ENCODE measurements around the gene RBM17.
"Not testable (repeated sequence)": the region's sequence is repeated elsewhere in the genome, so short reads cannot be mapped to it uniquely, and the experiment has no call there.

Gene RBM17, protein sequence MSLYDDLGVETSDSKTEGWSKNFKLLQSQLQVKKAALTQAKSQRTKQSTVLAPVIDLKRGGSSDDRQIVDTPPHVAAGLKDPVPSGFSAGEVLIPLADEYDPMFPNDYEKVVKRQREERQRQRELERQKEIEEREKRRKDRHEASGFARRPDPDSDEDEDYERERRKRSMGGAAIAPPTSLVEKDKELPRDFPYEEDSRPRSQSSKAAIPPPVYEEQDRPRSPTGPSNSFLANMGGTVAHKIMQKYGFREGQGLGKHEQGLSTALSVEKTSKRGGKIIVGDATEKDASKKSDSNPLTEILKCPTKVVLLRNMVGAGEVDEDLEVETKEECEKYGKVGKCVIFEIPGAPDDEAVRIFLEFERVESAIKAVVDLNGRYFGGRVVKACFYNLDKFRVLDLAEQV

DNA sequence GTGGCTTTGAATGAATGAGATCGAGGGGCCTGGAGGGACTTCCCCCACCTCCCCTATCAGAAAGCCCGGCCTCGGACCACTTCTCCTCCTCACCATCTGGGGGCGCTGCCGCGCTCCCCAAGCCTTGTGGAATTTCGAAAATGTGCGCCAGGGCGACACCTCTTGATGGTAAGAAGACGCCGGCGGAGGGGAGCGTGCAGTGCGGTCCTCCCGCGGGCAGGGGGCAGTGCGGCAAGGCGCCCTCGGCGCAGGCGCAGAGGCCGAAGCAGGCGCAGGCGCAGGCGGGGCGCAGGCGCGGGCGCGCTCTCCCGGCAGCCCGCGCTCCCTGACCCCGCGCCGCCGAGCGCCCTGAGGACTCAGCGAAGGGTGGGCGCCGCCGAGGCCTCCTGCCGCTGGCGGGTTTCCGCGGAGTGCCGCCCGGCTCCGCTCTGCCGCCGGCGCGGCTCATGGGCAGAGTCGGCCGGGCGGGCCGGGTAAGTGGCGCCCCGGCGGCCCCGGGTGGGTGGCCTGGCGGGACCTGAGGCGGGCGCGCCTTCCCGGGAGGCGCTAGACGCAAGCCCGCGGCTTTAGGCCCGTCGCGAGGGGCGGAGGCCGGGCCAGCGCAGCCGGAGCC, at the start of gene RBM17:
RBM17 (plus strand) TSS at position 314 of the 613 bp plus-strand sequence. CDS start 8,032 bp downstream, outside the sequence.
- DNase-seq (ENCODE audit: low spot score): peak; percentile 98

DNA sequence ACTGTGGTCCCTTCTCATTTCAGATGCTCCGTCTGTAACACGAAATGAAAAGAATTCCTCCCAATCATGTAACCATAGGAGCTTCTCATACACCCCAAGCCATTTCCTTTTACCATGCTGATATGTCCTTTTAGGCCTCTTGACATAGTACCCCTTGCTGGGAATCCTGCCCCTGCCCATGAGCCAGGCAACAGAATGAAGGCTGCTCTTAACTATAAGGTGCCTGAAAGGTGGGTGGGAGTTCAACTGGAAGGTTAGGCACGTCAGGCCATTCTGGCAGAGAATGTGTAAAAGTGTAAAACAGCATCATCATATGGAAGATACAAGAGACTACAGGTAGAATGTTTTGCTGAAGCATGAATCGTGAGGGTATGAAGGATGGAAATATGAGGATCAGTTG, 49.1 kb upstream of the RBM17 start:
- DNase-seq (ENCODE audit: low spot score): no peak

DNA sequence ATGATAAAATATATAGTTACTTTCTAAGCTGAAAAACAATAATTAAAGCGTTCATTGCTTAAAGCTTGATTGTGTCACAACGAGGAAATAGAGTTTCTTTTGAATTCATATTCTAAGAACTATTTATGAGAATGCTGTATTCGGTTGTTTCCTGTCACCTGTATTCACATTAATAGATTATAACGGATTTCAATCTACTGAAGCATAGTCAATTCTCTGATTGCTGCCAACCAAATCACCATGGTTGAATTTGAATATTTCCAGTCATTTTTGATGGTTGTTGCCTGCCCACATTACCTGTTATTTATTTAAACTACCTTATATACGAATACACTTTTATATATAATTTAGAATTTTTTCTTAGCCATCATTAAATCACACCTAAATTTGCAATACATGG, 48.6 kb upstream of the RBM17 start:
- no peak for DNase-seq (ENCODE audit: low spot score)

DNA sequence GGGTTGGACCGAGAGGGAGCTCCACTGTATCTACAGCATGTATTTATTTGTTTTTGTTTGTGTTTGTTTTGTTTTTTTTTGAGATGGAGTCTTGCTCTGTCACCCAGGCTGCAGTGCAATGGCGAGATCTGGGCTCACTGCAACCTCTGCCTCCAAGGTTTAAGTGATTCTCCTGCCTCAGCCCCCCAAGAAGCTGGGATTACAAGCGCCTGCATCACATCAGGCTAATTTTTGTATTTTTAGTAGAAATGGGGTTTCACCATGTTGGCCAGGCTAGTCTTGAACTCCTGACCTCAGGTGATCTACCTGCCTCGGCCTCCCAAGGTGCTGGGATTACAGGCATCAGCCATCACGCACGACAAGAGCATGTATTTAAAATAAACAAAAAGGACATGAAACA, 45.5 kb upstream of the RBM17 start:
- not testable (repeated sequence) for DNase-seq (ENCODE audit: low spot score)

DNA sequence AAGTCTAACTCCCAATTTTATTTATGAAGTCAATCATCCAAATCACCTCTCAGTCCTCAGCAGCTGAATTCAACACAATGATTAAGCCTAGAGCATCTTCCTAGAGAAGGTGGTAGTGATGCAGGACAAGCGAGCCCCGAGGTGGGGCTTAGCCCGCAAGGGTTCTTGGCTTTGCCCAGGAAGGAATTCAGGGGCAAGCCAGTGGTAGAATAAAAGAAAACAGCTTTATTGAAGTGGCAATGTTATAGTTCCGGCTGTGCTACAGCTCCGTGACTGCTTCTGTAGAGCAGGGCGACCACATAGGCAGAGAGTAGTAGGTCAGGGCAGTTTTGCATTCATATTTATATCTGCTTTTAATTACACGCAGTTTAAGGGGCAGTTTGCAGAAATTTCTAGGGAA, 44.8 kb upstream of the RBM17 start:
- DNase-seq (ENCODE audit: low spot score): no peak

DNA sequence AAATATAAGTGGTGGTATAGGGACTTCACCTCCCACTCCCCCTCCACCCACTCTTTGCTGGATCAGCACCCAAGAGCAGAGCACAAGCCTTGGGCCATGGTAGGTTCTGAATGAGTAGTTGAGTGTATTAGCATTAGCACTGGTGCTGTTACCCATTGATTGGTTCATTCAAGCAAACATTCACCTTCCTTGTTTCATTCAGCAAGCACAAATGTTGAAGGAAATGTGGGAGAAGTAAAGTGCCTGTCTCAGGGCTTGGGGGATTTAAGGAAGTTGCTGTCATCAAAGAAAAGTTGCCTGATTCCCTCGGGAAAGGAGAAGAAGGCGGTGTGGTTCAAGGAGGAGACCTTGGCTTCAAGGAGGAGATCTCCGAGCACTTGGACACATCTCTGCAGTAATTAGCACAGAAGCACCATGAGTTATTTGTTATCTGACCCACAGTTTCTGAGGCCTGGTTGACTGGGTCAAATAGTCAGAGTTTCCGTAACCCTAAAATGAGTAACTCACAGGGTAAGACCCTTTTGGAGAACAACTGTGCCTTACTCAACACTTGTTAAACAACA, 44.0 kb upstream of the RBM17 start:
- no peak for DNase-seq (ENCODE audit: low spot score)

DNA sequence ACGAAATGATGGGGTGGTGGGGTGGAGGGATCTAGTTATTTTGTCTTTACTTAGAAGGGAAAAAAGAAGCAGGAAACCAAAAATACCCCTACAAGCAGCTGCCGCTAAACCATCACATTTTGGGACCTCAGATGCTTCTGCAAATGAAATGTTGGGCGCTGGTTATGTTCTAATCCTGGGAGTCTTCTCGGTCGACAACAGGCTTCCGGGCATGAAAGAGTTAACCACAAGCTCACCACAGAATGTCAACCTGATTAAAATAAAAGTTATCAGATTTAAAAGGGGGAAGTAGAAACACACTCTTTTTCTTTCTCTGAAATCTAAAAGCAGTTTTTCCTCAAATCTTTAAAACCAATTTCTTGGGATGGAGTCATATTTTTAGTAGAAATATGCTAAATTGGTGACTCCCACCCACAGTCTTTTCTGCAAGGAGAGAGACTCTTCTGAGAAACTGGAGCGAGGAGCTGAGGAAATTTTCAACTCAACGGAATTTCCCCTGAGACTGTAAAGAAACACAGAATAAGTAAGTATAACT, 43.5 kb upstream of the RBM17 start:
- DNase-seq (ENCODE audit: low spot score): no peak

DNA sequence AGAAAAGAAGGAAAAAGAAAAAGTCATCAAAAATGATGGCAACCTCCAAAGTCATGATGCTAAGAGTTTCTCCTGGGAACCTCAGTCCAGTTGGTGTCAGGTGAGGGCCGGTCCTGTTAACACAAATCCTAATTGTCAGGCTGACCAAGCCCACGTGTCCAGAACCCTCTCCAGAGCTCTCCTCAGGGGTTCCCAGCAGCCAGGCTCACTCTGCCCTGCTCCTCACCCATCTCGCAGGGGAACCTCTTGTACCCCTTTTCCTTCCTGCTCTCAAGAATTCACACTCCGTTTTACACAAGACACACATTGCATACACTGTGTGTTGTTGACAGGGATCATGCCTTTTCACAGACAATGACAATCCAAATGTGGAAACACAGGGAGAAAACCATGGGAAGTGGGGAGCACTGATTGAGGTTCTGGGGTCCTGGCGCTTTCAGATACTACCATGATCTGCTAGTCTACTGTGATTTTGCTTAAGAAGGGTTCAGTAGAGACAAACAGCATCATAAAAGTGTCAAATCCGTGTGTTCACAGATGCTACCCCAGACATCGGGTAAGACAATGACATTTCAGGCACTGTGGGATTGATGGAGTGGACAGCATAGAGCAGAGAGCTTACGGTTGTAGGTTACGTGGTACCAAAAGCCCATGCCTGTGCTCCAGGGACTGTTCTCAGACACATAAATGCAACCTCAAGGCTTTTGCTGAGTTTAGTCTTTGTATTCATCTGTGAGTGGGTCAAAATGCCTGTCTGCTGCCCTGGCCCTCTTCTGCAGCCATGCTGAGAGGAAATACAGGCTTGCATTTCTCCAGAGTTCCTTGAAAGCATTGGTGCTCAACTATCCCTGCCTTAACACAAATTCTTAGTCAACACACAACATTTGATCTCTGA, 42.7 kb upstream of the RBM17 start:
- DNase-seq (ENCODE audit: low spot score): no peak

DNA sequence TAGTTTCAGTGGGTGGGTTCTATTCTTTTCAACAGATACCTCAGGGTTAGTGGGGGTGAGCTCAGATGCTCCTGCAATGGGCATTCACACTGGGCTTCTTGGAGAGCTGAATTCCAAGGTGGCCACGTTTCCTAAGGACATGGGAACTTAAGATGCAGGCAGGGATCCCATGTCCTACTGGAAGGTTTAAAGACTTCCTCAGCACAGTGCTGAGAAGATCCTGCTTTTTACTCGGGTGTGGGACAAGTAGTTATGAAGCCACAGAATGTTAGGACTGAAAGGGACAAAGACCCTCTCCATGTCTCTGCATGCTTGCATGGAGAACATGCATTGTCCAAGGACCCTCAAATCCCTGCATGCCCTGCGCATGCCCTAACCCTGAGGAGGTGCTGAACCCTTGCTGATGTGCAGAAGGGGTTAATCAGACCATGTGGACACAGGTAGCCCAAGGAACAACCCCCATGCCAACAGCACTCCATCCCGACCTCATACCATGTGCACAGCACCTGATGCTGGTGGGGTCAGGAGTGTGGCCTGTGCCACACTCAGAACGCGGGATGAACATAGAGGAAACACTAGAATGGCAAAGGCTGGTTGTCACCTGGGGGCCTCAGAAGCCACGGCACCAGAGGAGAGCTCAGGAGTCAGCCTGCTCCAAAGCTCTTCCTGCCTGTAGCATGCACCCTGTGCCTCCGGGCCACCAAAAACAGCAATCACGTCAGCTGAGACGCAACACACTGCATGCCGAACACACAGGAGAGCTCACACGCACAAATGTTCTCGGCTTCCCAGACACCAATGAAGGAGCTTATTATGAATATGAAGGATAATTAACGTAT, 41.8 kb upstream of the RBM17 start:
- no peak for DNase-seq (ENCODE audit: low spot score)

DNA sequence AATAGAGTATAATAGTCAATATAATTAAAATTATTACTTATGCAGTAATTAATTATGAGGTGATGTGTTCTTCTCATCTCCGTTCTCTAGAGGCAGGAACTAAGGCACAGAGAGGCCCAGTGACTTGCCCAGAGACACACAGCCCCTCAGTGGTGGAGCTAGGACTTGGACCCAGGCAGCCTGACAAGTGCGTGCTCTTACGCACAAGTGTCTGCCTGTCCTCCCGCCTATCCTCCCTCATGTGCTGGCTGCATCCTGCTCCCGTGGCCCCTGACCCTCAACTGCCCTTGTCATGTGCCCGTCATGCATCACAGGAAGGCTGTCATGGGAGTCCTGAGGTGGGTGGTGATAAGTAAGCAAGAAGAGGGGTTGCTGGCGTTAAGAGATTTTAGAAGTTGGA, 41.0 kb upstream of the RBM17 start:
- no peak for DNase-seq (ENCODE audit: low spot score)

DNA sequence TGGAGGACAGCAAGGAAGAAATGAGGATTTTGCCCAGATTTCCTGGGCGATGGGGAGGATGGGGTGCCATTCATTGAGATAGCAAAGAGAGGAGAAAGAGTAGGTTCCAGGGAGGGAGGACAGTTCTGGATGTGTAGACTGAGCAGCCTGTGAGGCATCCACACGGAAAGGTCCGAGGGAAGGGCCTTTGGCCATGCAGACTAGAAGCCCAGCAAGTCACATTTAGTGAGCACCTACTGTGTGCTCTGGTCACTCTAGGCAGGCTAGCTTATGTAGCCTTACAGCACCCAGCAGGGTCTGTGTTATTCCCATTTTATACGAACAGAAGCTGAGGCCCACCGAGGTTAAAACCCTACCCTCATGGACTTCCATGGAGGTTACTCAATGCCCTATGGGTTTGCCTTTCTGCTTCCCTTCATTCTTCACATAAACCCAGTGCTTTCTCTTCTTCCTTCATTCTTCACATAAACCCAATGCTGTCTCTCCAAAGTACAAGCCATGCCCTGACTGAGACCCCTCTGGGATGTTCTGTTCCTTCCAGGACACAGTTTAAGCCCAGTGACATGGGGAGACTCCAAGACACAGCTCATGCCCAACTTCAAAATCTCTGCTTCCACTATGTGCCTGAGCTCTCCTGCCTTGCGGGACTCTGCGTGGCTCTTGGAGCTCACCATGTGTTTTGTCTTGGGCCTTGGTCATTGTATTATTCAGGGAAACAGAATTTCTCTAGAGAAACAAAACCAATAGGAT, 40.4 kb upstream of the RBM17 start:
- DNase-seq (ENCODE audit: low spot score): no peak

DNA sequence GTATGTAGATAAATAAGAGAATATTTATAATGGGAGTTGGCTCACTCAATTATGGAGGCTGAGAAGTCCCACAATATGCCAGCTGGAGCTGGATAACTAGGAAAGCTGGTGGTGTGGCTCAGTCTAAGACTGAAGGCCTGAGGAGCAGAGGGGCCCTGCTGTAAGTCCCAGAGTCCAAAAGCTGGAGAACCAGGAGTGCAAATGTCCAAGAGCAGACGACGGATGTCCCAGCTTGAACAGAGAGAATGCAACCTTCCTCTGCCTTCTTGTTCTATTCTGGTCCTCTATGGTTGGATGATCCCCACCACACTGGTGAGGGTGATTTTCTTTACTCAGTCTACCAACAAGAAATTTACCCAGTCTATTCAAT, 39.8 kb upstream of the RBM17 start:
- no peak for DNase-seq (ENCODE audit: low spot score)

DNA sequence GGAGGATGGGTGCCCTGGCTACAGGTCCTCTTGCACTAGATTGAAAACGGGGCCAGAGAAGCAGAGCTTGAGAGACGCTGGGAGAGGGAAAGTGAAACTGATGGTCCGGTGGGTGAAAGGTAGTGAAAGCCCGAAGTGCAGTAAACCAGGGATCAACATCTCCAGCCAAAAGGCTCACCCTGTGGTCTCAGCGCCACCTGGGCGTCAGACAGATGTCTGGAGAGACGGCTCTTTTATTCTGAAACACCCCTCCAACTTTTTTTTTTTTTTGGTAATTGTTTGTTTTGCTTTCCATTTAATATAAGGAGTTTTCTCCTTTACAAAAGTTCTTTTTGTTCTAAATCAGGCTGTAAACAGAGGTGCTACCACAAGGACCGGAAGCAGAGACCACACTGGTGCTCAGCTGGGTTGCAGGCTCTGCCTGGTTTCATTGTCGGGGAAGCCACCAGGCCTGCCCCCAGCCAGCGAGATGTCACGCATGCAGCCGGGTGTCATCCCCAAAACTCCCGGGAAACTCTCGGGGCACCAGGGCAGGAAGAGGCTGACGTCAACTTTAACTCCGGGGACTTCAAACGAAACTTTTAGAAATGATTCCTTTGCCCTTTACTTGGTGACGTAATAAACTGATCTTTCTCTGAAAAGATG, 37.9 kb upstream of the RBM17 start:
- peak; percentile 61 for DNase-seq (ENCODE audit: low spot score)

DNA sequence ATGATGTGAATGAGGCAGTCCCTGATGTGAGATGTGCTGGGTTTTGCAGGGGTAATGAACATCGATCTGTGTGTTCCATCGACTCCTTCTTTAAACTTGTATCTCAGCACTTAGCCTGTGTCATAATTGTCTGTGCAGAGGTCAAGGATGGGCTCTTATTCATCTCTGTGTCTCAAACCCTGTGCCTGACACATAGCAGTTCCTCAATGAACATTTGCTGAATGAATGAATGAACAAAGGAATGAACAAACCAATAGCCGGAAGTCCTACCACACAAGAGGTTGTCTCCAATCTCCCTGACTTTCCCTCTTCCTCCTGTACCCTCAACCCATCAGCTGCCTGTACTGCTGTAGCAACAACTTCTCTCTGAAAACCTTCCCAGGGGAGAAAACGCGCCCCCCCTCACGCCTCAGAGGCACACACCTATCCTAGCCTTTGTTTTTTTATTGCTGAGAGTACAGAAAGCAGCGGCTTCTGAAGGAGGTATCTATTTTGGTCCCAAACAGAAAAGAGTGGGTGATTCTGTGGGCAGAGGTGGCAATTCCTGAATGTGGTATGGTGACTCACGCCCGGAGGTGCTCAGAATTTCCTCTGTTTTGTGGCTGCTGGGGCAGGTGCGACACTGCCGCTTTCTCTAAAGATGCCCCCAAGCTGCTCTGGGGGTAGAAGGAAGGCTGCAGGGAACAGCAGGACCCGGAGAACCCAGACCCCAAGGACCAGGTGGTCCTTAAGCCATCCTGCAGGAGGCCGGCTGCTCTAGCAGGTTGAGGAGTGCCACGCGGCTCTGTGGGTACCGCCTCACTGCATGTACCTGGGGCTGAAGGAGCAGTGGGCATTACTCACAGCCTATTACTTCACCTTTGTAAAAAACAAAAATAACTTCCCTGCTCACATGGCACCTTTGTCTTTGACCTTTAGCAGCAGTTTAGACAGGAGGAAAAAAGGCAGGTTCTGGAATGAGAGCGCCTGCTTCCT, 36.3 kb upstream of the RBM17 start:
- DNase-seq (ENCODE audit: low spot score): no peak

DNA sequence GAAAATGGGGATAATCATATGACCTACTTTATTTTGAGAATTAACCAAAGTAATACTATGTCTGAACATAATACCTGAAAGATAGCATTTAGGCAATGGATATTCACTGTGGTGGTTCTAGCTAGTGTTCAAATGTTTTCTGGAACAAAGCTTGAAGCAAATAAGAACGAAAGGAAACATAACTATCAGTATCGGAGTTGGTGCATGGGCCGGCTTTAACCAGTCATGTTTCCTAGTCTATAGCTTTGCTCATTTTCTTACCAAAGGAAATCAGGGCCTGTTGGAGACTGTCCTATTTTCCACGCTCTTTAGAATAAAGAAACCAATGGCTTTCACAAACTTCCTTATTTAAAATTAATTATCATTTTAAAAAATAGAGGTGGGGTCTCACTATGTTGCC, 35.5 kb upstream of the RBM17 start:
- DNase-seq (ENCODE audit: low spot score): no peak

DNA sequence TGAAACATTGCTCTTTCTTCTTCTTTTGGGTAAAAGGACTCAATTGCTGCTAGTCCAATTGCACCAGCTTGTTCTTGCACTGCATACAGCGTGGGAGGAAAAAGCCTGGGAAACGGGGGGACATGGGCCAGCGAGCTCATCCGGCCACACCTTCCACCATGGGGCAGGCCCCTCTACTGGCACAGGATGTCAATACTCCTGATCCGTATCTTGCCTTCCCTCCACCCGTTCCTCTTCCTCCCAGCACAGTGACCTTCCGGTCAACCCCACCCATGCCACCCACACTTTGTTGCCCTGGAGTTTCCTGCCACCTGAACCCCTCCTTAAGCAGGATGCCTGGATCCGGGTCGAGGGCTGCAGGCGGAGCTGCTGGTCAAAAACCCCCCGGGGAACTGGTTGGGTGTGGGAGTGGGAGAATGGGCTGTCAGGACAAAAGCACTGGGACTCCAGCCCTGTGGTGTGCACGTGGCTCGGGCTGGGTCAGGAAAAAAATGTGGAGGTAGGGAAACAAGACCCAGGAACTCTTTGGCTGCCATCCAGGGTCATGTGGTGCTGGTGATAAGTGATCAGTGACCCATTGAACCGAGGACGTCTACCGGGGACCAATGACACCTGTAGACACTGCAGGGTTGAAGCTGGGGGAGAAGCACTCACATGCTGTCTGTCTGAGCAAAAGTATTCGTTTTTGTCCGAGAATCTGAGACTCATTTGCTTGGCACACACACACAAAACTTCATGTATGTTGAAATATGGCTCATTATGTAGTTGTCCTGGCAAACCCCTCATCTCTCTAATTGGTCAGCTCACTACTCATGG, 34.8 kb upstream of the RBM17 start:
- no peak for DNase-seq (ENCODE audit: low spot score)

DNA sequence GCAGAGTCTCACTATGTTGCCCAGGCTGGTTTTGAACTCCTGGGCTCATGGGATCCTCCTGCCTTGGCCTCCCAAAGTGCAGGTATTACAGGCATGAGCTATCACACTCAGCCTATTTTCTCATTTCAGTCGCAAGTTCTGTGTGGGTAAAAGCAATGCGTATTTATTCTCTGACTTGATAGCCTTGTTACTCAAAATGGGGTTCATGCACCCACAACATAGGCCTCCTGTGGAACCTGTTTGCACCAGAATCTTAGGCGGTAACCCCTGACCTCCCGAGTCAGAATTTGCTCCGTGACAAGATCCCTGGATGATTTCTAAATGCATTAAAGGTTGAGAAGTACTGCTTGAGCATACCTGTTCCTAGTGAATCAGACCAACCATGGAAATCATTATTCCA, 34.0 kb upstream of the RBM17 start:
- DNase-seq (ENCODE audit: low spot score): no peak

DNA sequence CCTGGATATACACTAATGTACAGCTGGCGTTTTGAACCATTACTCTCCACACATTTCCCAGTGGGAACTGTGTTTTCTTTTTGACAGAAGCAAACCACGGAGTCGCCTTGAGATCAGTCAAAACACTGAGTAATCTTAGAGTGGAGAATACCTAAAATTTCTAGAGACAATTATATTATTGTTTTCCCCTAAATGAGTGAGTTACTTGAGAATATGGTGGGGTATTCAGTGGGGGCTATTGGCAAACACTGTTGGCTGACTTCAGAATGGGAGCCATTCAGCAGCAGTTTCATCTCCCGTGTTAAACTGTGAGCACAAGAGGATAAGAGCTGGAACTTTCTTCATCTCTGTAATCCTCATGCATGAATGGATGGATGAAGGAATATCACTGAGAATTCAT, 32.9 kb upstream of the RBM17 start:
- no peak for DNase-seq (ENCODE audit: low spot score)
